Activated CD4-positive, alpha-beta T cell treated with anti-CD3 and anti-CD28 coated beads, Interleukin-2, Interleukin-4, amounts not matched to agents 100 ng/mL and 50 ng/mL, durations not matched to agents 16 hours and 8 hours (primary cell): ENCODE measurements around the gene NHP2.
A peak's percentile ranks its signal among the peaks of the same experiment; 100 is the strongest.

Experiments
- DNase-seq: peaks from one replicate; pipeline ENCODE4 v3.0.0-alpha.2; 2020; ENCODE audit warnings: low spot score

The NHP2 gene

GRCh38 chr5:178174456-178174855 lies 20.8 kb upstream of the NHP2 start:
- no peak for DNase-seq

DNA sequence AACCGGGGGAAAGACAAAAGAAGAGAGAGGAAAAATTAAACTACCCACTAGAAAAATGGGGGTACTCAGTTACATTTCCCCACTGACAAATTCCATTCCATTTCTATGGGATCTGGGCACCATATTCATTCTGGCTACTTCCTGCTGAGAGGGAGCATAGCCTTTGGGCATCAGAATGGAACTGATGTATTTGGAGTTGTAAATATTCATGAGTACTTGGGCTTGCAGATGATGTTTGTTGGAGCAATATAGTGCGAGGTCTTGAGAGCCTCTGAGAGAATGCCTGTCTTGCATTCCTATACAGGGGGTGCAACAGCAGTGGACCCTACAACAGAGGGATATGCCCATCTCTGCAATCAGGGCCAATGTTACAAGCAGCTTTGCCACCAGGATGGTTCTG lies 16.8 kb upstream of the NHP2 start:
- DNase-seq, result no peak

GRCh38 chr5:178165581-178165980 lies 11.9 kb upstream of the NHP2 start:
- DNase-seq, result no peak

DNA sequence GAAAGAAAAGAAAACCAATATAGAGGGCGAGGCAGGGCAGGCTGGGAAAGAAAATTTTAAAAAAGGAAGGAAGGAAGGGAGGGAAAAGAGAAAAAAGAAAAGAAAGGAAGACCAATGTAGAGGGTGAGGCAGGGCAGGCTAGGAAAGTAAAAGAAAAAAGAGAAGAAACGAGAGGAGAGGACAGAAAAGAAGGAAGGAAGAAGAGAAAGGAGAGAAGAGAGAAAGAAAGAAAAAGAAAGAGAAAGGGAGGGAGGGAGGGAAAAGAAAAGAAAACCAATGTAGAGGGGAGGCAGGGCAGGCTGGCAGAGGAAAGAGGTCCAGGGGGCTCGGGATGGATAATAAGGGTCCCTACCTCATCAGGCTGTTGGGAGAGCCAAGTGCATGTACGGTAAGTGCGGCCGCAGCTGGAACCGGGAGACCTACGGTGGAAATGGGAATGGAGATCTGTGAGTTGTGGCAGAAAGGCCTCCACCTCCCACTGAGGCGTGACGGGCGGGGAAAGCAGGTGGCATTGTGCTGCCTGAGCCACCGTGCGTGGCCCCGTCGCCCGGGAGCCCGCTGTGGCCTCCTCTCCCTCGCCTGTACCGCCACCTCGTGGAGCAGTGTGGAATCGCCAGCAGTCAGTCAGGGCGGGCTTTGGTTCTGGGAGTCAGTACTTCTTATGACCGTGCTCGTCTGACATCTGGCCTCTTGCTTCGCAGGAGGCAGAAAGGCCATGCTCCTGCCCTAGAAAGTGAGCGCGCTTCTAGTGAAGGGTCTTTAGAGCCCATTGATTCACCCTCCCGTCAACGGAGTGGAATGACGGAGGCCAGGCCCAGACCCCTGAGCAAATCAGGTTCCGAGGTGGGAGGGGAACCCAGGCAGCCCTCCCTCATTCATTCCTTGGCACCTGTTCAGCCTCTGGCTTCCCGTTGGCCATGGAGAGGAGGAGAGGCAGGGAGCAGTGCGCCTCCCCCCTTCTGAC lies 10.4 kb upstream of the NHP2 start:
- DNase-seq, result peak; percentile 92

DNA sequence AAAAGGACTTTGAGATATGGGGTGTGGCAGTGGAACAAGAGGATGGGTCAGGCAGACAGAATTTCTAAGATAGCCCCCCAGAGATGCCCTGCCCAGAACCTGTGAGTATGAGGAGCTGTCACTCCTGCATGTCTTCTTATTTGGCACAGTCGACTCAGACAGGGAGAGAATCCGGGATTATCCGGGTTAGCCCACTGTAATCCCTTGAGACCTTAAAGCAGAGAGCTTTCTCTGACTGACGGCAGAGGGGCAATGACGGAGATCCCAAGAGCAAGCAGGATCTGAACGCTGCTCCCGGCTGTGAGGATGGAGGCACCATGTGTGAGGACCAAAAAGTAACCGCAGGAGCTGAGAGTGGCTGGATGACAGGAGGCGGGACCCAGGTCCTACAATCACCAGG lies 8.8 kb upstream of the NHP2 start:
- DNase-seq, result no peak

DNA sequence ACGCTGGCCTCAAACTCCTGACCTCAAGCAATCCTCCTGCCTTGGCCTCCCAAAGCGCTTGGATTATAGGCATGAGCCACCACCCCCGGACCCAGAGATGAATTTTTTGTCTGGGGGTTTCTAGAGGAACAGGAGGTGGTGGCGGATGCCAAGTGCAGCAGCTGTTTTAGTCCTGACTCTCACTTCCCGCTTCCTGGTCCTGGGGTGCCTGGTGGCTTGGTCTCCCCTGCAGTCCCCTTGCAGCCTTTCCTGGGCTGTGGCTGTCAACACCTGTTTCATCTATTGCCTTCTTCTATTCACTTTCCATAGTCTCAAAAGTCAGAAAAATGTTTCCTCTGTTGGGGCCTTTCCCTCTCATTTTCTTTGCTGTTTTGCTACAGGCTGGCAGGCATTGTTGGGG lies 6.5 kb upstream of the NHP2 start:
- DNase-seq, result no peak

GRCh38 chr5:178155065-178155464 lies 1.4 kb upstream of the NHP2 start:
- no peak for DNase-seq

DNA sequence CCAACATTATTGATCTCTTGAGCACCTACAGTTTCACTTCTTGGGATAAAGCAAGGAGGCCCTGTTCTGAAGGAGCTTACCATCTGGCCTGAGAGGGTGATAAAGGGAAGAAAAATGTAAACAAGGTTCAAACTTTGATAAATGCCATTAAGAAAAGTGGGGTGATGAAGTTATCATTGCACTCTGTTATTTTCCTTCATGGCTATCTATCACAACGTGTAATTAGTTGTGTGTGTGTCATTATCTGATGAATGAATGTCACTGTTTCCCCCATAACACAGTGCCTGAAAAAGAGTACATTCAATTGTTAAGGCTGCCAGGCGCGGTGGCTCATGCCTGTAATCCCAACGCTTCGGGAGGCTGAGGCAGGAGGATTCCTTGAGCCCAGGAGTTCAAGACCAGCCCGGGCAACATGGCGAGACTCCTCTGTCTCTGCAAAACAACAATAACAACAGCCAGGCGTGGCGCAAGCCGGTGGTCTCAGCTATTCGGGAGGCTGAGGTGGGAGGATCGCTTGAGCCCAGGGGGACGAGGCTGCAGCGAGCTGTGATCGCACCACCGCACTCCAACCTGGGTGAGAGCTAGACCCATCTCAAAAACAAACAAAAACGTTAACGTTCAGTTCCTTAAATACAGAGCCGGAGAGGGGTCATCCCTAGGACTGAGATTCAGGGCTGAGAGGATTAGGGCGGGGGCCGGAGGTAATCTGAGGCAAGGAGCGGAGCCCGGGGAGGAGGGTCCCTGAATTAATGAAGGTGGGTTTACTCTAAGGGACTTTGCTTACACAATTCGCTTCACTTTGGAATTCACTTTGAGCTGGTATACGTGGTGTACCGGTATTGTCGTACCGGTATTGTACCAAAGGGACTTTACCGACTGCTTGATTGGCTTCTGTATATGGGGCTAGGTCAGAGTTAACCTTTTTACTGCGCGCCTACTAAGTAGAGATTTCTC lies 917 bp downstream of the NHP2 start:
- DNase-seq, result no peak

DNA sequence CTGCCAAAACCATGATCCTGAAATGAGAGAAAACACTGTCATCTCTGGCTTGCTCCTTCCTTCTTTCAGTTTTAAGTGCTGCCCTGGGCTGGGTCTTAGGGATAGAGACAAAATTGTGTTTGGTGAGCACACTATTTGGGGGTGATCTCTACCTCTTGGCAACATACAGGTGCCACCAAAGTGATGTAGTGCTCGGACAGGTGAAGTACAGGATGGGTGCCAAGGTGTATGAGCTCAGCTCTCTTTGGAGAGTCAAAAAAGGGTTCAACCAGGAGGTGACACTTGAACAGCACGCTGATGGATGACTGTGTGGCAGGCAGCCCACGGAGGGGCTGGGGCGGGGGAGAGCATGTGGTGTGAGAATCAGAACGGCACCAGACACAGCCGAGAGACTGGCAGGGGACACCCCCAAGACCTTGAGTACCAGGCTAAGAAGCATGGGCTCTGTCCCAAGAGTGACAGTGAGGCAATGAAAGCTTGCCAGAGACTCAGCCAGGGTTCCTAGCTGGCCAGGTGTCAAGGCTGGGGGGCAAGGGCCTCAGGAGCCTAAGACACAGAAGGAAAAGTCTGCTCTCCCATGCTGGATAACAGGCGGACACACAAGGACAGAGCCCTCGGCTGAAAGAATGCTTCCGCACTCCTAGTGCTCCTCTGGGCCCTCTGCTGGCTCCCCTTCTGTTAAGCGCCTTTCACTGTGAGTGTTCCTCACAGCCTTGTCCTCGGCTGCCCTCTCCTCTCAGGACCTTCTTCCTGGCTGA lies 2.5 kb downstream of the NHP2 start:
- no peak for DNase-seq

- DNase-seq, result no peak
Measured at GRCh38 chr5:178149199-178149932, 4.3 kb downstream of the NHP2 start.

- no peak for DNase-seq
Measured at GRCh38 chr5:178147406-178147805, 6.3 kb downstream of the NHP2 start.

DNA sequence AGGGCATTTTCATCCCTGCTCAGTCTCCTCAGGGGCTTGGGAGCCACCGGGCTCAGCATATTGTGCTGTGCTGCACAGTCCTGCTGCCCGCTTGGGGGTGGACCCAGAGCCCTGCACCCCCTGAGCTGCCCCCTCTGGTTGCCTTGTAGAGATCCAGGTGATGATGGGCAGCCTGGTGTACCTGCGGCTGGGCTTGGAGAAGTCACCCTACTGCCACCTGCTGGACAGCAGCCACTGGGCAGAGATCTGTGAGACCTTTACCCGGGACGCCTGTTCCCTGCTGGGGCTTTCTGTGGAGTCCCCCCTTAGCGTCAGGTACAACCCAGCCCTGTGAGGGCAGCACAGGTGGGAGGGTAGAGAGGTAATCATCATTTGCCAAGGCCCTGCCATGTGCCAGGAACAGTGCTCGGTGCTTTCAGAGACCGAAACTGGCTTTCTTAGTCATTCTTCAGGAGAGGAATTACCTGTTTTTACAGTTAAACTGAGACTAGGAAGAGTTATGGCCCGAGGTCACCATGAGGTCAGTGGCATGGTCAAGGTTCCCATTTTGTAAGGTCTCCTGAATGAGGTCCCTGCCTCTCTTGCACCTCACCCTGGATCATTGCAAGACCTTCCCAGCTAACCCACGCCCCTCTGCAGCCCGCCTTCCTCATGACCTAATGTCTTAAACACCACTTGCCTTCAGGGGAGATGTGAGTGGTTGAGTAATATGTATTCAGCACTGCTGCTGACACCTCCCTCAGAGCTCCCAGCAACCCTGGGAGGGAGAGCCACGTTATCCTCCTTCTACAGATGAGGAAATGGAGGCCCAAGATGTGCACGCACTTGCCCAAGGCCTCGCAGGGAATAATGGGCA lies 7.5 kb downstream of the NHP2 start:
- DNase-seq, result peak; percentile 49

- DNase-seq, result no peak
Measured at GRCh38 chr5:178143901-178144300, 9.8 kb downstream of the NHP2 start.

GRCh38 chr5:178143246-178143645 lies 10.4 kb downstream of the NHP2 start:
- no peak for DNase-seq

DNA sequence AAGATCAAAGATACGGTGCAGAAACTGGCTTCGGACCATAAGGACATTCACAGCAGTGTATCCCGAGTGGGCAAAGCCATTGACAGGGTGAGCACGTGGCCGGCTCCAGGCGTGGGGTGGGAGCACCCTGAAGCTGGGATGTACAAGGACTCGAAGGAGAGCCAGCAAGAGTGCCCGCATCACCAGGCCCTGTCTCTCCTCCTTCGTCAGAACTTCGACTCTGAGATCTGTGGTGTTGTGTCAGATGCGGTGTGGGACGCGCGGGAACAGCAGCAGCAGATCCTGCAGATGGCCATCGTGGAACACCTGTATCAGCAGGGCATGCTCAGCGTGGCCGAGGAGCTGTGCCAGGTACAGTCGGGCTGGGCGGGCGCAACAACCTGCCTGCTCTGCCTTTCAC lies 11.0 kb downstream of the NHP2 start:
- no peak for DNase-seq

DNA sequence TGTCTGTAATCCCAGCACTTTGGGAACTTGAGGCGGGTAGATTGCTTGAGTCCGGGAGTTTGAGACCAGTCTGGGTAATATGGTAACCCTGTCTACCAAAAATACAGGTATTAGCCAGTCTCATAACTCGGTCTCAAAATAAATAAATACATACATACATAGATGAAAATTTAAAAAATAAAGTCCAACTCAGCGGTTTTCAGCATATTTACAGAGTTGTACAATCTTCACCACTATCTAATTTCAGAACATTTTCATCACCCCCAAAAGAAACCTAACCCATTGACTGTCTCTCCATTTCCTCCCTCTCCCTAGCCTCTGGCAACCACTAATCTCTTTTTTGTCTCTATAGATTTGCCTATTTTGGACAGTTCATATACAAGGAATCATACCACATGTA lies 12.1 kb downstream of the NHP2 start:
- DNase-seq, result no peak

DNA sequence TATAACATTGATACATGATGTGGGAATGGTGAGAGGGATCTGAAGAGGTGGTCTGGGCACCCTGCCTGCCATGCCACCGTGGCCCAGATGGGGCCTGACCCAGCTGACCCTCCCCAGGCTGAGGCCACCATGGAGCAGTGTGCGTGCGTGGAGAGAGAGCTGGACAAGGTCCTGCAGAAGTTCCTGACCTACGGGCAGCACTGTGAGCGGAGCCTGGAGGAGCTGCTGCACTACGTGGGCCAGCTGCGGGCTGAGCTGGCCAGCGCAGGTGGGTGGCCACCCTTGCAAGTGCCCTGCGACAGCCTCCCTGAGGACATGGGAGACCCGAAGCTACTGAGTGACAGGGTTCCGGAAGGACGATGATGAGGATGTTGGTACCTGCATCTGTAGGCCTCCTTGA lies 15.7 kb downstream of the NHP2 start:
- DNase-seq, result no peak

DNA sequence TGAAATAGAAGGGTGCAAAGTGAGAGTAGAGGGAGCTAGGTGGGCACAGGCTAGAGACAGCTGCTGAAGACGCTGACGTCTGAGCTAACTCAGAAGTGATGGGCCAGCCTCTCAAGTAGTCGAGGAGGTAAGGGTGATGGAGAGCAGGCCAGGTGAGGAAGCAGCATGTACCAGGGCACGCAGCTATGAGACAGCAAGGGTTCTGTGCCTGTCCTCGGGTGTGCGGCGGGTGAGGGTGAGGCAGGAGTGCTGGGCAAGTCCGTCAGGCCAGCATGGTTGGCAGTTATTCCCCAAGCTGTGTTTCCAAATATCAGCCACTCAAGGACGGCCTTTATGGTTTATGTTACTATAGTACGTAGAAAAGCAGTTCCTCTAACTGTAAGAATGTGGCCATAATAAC lies 16.7 kb downstream of the NHP2 start:
- DNase-seq, result no peak

GRCh38 chr5:178131446-178131996 lies 22.2 kb downstream of the NHP2 start:
- DNase-seq, result no peak
